Measurements from ENCODE around the gene BCDIN3D. TPM values are rescaled to one million over a fixed set of nuclear protein-coding genes. Genes with fewer than 3 reads are reported as not detected.

The BCDIN3D gene
- total and polyA plus RNA-seq, 4 donors, result 1.7 to 4.4 (median 2.1) TPM

DNA sequence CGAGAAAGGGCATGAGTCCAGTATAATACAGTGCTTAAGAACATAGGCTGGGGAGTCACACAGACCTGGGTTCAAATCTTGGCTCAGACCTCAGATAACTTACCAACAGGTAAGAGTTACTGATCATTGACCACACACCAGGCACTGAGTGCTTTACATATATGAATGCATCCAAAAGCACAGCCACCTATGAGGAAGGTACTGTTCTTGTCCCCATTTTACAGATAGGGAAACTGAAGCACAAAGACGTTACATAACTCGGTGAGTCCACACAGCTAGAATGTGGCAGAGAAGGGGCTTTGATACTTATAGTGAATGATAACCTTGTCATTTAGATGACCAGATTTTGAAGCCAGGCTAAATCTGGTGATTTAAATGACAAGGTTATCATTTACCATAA lies 33.2 kb upstream of the BCDIN3D start:
- 91% methylated on average over 3 of the region's 3 CpGs for WGBS
- no peak overlapping the region for H3K27ac ChIP-seq (ENCODE audit: low read depth in 1 of 2, low read length in 2 of 2)
- H3K27me3 ChIP-seq (ENCODE audit: control insufficient read depth in 4 of 4, insufficient read depth in 4 of 4, low read length in 3 of 4), result no peaks in the 10 kb centered on the region
- no peak for DNase-seq (ENCODE audit: low spot score)
- no peak overlapping the region for H3K9ac ChIP-seq (ENCODE audit: low read depth in 1 of 2, low read length in 2 of 2)
- no peaks in the 10 kb centered on the region for H3K9me3 ChIP-seq (ENCODE audit: control insufficient read depth in 4 of 4, low read length in 3 of 4)
- H3K4me1 ChIP-seq (ENCODE audit: control insufficient read depth in 4 of 4, insufficient read depth in 4 of 4, low read length in 3 of 4), result no peaks in the 10 kb centered on the region
- H3K36me3 ChIP-seq (ENCODE audit: control insufficient read depth in 4 of 4, insufficient read depth in 3 of 4, low read depth in 1 of 4, low read length in 3 of 4), result no peaks in the 10 kb centered on the region
- H3K4me3 ChIP-seq (ENCODE audit: low read depth in 1 of 3, low read length in 3 of 3), result no peak overlapping the region
- no peak for TF ChIP-seq HNF4G (IDR thresholded peaks at IDR 0.05)
- TF ChIP-seq FOXA2 (IDR thresholded peaks at IDR 0.05), result no peak
- TF ChIP-seq TAF1 (conservative IDR thresholded peaks at IDR 0.05), result no peak
- no peak for TF ChIP-seq HNF4A (conservative IDR thresholded peaks at IDR 0.05)
- no peak for TF ChIP-seq NR2F2 (IDR thresholded peaks at IDR 0.05)
- no peak for TF ChIP-seq RAD21 (IDR thresholded peaks at IDR 0.05)
- no peak for TF ChIP-seq ATF3 (IDR thresholded peaks at IDR 0.05)
- no peak for TF ChIP-seq EGR1 (IDR thresholded peaks at IDR 0.05; ENCODE audit: low read depth in 2 of 2)
- no peak for TF ChIP-seq ZBTB33 (IDR thresholded peaks at IDR 0.05)
- TF ChIP-seq YY1 (IDR thresholded peaks at IDR 0.05), result no peak
- TF ChIP-seq RXRA (IDR thresholded peaks at IDR 0.05), result no peak
- TF ChIP-seq, protein P1, sequence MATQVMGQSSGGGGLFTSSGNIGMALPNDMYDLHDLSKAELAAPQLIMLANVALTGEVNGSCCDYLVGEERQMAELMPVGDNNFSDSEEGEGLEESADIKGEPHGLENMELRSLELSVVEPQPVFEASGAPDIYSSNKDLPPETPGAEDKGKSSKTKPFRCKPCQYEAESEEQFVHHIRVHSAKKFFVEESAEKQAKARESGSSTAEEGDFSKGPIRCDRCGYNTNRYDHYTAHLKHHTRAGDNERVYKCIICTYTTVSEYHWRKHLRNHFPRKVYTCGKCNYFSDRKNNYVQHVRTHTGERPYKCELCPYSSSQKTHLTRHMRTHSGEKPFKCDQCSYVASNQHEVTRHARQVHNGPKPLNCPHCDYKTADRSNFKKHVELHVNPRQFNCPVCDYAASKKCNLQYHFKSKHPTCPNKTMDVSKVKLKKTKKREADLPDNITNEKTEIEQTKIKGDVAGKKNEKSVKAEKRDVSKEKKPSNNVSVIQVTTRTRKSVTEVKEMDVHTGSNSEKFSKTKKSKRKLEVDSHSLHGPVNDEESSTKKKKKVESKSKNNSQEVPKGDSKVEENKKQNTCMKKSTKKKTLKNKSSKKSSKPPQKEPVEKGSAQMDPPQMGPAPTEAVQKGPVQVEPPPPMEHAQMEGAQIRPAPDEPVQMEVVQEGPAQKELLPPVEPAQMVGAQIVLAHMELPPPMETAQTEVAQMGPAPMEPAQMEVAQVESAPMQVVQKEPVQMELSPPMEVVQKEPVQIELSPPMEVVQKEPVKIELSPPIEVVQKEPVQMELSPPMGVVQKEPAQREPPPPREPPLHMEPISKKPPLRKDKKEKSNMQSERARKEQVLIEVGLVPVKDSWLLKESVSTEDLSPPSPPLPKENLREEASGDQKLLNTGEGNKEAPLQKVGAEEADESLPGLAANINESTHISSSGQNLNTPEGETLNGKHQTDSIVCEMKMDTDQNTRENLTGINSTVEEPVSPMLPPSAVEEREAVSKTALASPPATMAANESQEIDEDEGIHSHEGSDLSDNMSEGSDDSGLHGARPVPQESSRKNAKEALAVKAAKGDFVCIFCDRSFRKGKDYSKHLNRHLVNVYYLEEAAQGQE (IDR thresholded peaks at IDR 0.05), result no peak
- TF ChIP-seq JUND (IDR thresholded peaks at IDR 0.05), result no peak
- TF ChIP-seq, protein P2, sequence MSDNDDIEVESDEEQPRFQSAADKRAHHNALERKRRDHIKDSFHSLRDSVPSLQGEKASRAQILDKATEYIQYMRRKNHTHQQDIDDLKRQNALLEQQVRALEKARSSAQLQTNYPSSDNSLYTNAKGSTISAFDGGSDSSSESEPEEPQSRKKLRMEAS (IDR thresholded peaks at IDR 0.05), result no peak
- TF ChIP-seq FOXA1 (IDR thresholded peaks at IDR 0.05), result no peak
- TF ChIP-seq, protein P3, sequence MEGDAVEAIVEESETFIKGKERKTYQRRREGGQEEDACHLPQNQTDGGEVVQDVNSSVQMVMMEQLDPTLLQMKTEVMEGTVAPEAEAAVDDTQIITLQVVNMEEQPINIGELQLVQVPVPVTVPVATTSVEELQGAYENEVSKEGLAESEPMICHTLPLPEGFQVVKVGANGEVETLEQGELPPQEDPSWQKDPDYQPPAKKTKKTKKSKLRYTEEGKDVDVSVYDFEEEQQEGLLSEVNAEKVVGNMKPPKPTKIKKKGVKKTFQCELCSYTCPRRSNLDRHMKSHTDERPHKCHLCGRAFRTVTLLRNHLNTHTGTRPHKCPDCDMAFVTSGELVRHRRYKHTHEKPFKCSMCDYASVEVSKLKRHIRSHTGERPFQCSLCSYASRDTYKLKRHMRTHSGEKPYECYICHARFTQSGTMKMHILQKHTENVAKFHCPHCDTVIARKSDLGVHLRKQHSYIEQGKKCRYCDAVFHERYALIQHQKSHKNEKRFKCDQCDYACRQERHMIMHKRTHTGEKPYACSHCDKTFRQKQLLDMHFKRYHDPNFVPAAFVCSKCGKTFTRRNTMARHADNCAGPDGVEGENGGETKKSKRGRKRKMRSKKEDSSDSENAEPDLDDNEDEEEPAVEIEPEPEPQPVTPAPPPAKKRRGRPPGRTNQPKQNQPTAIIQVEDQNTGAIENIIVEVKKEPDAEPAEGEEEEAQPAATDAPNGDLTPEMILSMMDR (IDR thresholded peaks at IDR 0.05; ENCODE audit: low read depth, low read length, missing input control), result no peak
- TF ChIP-seq GABPA (IDR thresholded peaks at IDR 0.05 in 1 of 2, conservative IDR thresholded peaks at IDR 0.05 in 1 of 2), result no peak
